Measurements from ENCODE around the gene TMEM145. TPM values are rescaled to one million over a fixed set of nuclear protein-coding genes. Genes with fewer than 3 reads are reported as not detected.
A peak's percentile ranks its signal among the peaks of the same experiment; 100 is the strongest.

The TMEM145 gene
- total and polyA plus RNA-seq, 10 of the 15 experiments (the other 5 are each of a cell fraction or from before 2014, with no cell fraction given), result 0.04 to 0.97 (median 0.16) TPM; not detected in 4

GRCh38 chr19:42275517-42275916, 37.6 kb upstream of the TMEM145 start:
- POLR2A ChIA-PET, result no interaction called here
- Histone ChIP-seq H3K27ac (ENCODE audit: control insufficient read depth, insufficient read depth) (no peak overlapping the region), H3K27me3 (replicated peaks in 1 of 2; ENCODE audit: control insufficient read depth in 2 of 2, insufficient read depth in 2 of 2, low read length in 1 of 2) (no peaks in the 10 kb centered on the region), H3K9ac (ENCODE audit: control insufficient read depth, insufficient read depth, low read length) (no peak overlapping the region), H3K4me3 (no peak overlapping the region), H3K4me2 (ENCODE audit: control insufficient read depth, insufficient read depth) (peak overlapping the region; percentile 31), H3K79me2 (ENCODE audit: control insufficient read depth, insufficient read depth, low read length) (peaks cover 31% of the 10 kb centered on the region), H2AFZ (ENCODE audit: control insufficient read depth, low read depth, low read length) (no peak overlapping the region), H3K4me1 (ENCODE audit: control insufficient read depth, insufficient read depth, low read length) (peaks cover 38% of the 10 kb centered on the region), H4K20me1 (ENCODE audit: control insufficient read depth, insufficient read depth) (no peaks in the 10 kb centered on the region; the same call in 1 of the 2 replicates), H3K9me3 (replicated peaks; ENCODE audit: control insufficient read depth, insufficient read depth, low read length) (no peaks in the 10 kb centered on the region), H3K36me3 (ENCODE audit: control insufficient read depth in 2 of 2, insufficient read depth in 2 of 2, low read length in 1 of 2) (peaks cover 3 to 19% of the 10 kb centered on the region in 2 experiments; a peak in 3 of 4 replicates)
- no TSS peak for BruUV-seq (replicated peaks)
- in situ Hi-C loops (cut with MboI) (loop anchor here (5.0 kb wide), 1 partner anchor 143 kb away; the partner anchor contains the start of gene POU2F2), intact Hi-C loops (cut with micrococcal nuclease; ENCODE audit: unreplicated experiment) (no loop called here)
- TF ChIP-seq POLR2A (IDR thresholded peaks at IDR 0.05; ENCODE audit: low read depth, low read length), result peak; percentile 26; the same call in 1 of the 2 replicates
- TF ChIP-seq TCF3 (IDR thresholded peaks at IDR 0.05; ENCODE audit: borderline replicate concordance, insufficient read depth, low read depth, low read length), result no peak
- no peak for TF ChIP-seq CUX1 (IDR thresholded peaks at IDR 0.05; ENCODE audit: insufficient replicate concordance, low read depth, low read length)
- TF ChIP-seq ZNF384 (IDR thresholded peaks at IDR 0.05; ENCODE audit: borderline replicate concordance, low read depth, low read length), result no peak
- SMC1A ChIA-PET (ENCODE audit: uncharacterized antibody, unreplicated experiment), result interaction anchor here (1.3 to 1.6 kb wide), 3 partner anchors 29 to 36 kb away, joined by 4 read pairs; no protein-coding TSS in a partner anchor
- 76% methylated on average over 3 of the region's 3 CpGs for WGBS (ENCODE audit: insufficient coverage, insufficient replicate concordance, low lambda C conversion rate, missing lambda C conversion rate)
- CTCF ChIA-PET, result interaction anchor here (1.3 to 1.4 kb wide), 2 partner anchors 21 to 30 kb away, joined by 3 to 4 read pairs; no protein-coding TSS in a partner anchor
- DNase-seq (ENCODE audit: low read depth, low spot score), result no peak
- FAIRE-seq, result no peak
- ATAC-seq, result no peak
- RAD21 ChIA-PET (ENCODE audit: unreplicated experiment), result no interaction called here

All from GM12878 (cell line).